GM21515 (cell line): ENCODE results near the gene ERI3.

Experiments
- ATAC-seq: cut with Tn5 transposase; IDR thresholded peaks from one replicate; pipeline ENCODE4 v1.9.1; 2021; ENCODE audit not compliant: unreplicated experiment

The ERI3 gene

GRCh38 chr1:44318097-44319088 lies 36.7 kb downstream of the ERI3 start:
- no peak for ATAC-seq

GRCh38 chr1:44316231-44316759 lies 38.8 kb downstream of the ERI3 start:
- ATAC-seq: no peak

GRCh38 chr1:44315521-44315920 lies 39.5 kb downstream of the ERI3 start:
- ATAC-seq: no peak

- ATAC-seq: no peak
Observed at GRCh38 chr1:44314452-44314851, 40.6 kb downstream of the ERI3 start.

GRCh38 chr1:44313265-44313918 lies 41.7 kb downstream of the ERI3 start:
- ATAC-seq: no peak

GRCh38 chr1:44312399-44313196 lies 42.5 kb downstream of the ERI3 start:
- ATAC-seq: no peak

GRCh38 chr1:44310006-44310405 lies 45.1 kb downstream of the ERI3 start:
- ATAC-seq: no peak

GRCh38 chr1:44305962-44306422 lies 49.1 kb downstream of the ERI3 start:
- no peak for ATAC-seq

GRCh38 chr1:44303532-44303931 lies 51.5 kb downstream of the ERI3 start:
- no peak for ATAC-seq

GRCh38 chr1:44302541-44302940 lies 52.5 kb downstream of the ERI3 start:
- no peak for ATAC-seq

GRCh38 chr1:44301442-44301841 lies 53.6 kb downstream of the ERI3 start:
- no peak for ATAC-seq

GRCh38 chr1:44300852-44301251 lies 54.2 kb downstream of the ERI3 start:
- no peak for ATAC-seq

- ATAC-seq: no peak
Observed at GRCh38 chr1:44297695-44298400, 57.2 kb downstream of the ERI3 start.

- ATAC-seq: no peak
Observed at GRCh38 chr1:44296806-44297205, 58.3 kb downstream of the ERI3 start.

- no peak for ATAC-seq
Observed at GRCh38 chr1:44296086-44296485, 59.0 kb downstream of the ERI3 start.

- ATAC-seq: no peak
Observed at GRCh38 chr1:44294588-44295007, 60.5 kb downstream of the ERI3 start.

GRCh38 chr1:44293761-44294315 lies 61.2 kb downstream of the ERI3 start:
- no peak for ATAC-seq

- ATAC-seq: no peak
Observed at GRCh38 chr1:44292651-44293050, 62.4 kb downstream of the ERI3 start.

GRCh38 chr1:44290250-44291094 lies 64.6 kb downstream of the ERI3 start:
- ATAC-seq: no peak
